ENCODE measurements around the gene CPEB4.

CPEB4 gene

DNA sequence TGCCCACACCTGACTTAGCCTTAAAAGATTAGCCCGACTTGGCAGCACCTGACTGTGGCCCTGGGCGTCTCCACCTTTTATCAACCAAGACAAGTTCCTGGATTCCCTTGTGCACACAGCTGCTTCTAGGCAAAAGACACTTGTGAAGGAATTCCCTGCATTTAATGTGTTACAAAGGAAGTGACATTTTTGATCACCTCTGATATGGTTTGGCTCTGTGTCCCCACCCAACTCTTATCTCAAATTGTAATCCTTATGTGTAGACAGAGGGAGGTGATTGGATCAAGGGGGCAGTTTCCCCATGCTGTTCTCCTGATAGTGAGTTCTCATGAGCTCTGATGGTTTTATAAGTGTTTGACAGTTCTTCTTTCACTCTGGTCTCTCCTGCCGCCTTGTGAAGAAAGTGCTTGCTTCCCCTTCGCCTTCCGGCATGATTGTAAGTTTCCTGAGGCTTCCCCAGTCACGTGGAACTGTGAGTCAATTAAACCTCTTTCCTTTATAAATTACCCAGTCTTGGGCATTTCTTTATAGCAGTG lies 2.6 kb upstream of the CPEB4 start:
- DNase-seq = no peak

DNA sequence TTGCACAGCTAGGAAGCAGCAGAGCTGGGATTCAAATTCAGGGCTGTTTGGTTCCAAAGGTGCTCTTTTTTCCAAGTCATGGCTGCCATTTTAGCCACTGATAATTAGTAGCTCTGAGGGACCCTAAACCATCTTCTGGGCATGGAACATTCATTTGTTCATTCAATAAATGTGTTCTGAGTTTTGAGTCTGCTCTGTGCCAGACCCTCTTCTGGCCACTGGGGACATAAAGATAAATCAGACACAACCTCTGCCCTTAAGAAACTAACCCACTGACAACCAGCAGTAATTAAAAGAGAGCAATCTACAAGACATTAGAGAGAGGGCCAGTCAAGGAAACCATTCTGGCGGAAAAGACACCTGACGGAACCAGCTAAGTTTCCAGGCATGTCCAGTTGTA lies 2.0 kb upstream of the CPEB4 start:
- no peak for DNase-seq

DNA sequence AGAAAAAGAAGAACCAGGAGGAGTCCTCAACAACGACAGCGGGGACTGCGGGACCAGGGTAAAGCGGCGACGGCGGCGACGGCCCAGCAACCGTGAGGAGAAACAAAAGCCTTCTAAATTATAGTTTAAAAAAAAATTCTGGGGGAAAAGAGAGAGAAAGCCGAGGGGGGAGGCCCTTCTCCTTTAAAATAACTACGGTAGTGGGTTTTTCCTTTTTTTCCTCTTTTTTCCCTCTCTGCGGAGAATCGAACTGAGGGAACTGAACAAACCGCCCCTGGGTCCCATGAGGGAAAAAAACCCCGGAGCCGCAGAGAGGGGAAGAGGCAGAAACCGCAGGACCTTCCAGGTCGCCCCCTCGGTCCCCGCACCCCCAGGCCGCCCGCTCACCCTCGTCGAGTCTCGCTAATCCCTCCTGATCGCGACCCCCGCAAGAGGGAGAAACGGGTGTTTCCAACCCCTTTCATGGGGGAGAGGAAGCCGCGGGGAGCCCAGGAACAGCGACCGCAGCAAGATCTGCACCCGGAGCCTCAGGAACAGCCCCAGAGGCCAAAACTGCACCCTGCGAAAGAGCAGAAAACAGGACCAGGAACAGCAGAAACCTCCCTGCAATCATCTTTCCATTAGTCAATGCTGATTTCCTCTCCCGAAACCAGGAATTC lies 453 bp downstream of the CPEB4 start:
- DNase-seq = no peak

DNA sequence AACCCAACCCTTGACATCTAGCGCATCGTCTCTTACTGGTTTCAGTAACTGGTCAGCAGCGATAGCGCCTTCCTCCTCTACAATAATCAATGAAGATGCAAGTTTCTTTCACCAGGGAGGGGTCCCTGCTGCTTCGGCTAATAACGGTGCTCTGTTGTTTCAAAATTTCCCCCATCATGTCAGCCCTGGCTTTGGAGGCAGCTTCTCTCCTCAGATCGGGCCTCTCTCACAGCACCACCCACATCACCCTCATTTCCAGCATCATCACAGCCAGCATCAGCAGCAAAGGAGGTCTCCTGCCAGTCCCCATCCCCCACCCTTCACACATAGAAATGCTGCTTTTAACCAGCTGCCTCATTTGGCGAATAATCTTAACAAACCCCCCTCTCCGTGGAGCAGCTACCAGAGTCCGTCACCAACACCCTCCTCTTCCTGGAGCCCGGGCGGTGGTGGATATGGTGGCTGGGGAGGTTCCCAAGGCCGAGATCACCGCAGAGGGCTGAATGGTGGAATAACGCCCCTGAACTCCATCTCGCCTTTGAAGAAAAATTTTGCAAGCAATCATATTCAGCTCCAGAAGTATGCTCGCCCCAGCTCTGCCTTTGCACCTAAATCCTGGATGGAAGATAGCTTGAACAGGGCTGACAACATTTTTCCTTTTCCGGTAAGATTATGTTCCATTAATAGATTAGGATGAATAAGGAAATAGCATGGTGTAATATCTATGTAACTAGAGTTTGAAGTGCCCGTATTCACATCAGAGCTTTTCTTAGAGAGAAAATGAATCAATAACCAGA lies 2.2 kb downstream of the CPEB4 start:
- peak; percentile 40 for DNase-seq

DNA sequence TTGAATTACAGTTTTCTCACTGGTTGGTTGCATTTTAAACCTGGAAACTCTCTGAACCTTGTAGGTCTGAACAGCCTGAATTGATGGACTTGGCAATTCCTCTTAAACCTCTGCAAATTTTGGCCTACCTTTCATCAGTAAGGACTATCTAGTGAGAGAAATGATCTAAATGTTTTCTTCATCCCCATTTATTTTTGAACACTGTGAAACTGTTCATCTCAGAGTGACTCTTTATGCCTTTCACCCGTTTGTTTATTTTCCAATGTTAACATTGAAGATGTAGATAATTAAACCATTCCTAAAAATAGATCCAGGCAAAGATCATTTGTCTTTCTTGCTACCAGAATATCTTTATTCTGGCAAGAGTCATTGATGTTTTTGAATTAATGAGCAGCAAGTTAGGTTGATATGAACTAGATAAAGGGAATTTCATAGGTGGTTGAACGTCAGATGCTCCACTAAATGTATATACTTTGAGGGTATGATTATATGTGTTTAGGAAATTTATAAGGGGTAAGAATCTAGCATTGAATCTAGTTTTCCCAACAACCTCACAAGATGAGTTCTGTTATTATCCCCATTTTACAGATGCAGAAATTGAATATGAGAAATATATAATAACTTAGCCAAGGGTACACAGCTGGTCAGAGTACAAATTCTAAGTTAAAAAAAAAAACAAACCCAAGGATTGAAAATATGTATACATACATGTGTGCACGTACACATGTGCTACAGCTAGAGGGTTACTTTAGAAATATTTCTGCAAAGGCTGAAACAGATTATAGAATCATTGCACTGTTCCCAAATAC lies 3.4 kb downstream of the CPEB4 start:
- no peak for DNase-seq

DNA sequence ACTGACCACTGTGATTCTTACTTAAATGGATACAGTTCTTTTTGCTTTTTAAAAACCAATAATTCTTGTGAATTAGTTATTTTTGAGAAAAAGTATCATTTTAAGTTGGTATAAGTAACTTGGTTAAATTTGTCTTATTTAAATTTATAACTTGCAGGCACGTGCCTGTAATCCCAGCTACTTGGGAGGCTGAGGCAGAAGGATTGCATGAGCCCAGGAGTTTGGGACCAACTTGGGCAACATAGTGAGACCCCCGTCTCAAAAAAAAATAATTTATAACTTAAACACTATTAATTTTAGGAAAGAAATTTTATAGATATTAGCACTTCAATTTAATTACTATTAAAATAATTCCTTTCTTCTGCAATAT lies 5.0 kb downstream of the CPEB4 start:
- DNase-seq = no peak

DNA sequence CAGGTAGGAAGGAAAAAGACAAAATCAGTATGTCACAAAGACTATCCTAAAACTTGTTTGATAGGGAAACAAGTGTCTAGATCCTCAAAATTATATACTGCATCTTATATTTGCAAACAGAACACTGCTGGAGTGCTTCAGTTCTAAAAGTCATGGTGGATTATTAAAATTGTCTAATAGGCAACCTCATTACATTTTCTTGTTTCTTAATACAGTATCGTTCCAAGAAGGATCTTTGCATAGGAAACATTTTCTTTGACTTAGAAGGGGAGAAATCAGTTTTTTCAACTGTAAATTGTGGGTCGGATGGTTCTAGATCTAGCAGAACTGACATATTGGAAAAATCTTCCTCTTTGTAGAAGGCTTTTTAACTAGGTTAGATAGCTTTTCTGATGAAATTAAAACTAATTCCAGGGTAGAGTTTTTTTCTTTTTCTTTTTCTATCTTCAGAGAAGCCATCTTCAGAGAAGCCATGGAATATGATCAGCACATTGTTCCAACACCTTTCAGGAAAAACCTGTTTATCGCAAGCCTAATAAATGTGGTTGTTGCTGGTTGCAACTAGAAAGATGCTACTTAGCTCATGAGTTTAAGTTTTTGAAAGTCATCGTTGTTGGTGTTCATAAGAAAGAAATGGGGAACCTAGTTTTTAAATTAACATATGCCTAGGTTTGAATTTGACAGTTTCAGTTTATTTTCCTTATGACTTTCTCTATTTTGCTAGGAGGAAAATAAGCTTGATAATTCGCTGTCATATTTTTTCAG lies 7.4 kb downstream of the CPEB4 start:
- no peak for DNase-seq

DNA sequence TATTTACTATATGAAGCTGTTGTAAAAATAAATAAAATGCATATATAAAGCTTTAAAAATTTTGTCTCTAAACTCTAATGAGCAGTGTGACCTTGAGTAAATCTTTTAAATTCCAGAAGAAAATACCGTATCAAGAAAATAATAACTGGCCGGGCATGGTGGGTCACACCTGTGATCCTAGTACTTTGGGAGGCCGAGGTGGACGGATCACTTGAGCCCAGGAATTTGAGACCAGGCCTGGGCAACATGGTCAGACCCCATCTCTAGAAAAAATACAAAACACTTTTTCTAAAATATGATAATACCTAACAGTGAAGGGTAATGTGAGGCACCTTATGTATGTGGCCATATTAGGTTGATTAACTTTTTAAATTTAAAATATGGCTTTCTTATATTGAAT lies 8.5 kb downstream of the CPEB4 start:
- DNase-seq = no peak

DNA sequence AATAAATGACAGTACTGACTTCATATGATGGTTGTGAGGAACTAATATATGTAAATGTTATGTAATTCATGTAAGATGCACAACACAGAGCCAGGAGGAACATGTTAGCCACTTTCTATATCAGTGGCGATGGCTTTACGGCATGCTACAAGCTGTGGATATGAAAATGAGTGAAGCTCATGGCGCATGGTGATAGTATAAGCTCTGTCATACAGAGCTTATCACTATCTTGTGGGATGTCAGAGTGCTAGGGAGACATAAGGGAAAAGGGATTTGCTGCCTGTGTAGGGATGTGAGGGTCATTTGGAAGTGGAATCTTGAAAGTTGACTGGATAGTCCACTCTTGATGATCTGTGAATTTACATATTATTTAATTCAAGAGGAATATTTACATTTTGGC lies 13.6 kb downstream of the CPEB4 start:
- no peak for DNase-seq

DNA sequence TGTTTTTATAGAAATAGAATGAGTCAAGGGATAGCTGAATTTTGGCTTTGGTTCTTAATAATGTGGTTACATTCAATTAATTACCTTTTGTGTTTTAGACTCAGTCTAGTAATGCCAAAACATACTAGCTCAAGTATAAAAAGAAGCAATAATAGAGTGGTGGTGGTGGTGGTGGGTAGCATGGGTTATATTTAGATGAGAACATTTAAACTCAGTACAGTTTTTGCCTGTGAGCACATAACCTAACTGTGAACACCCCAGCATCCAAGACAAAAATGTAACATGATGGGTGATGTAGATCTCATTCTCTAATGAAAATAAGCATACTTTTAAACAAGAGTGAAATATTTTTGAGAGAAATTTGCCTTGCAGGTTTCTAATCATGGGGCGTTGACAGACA lies 14.2 kb downstream of the CPEB4 start:
- no peak for DNase-seq

DNA sequence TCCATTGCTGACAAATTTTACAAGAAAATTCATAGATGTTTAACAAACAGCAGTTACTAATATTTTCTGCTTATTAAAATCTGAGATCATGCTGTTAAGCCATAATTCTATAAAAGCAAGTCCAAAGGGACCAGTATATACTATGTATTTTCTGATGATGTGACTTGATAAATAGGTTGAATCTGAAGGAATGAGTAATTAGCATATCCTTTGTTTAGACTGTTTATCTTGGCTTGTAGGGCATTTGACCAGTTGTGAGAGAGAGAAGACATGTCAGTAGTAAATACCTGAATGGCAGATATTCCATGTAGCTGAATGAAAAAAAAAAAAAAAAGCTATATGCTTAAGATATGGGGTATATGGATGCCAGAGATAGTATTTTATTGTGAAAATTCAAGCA lies 14.6 kb downstream of the CPEB4 start:
- DNase-seq = no peak

DNA sequence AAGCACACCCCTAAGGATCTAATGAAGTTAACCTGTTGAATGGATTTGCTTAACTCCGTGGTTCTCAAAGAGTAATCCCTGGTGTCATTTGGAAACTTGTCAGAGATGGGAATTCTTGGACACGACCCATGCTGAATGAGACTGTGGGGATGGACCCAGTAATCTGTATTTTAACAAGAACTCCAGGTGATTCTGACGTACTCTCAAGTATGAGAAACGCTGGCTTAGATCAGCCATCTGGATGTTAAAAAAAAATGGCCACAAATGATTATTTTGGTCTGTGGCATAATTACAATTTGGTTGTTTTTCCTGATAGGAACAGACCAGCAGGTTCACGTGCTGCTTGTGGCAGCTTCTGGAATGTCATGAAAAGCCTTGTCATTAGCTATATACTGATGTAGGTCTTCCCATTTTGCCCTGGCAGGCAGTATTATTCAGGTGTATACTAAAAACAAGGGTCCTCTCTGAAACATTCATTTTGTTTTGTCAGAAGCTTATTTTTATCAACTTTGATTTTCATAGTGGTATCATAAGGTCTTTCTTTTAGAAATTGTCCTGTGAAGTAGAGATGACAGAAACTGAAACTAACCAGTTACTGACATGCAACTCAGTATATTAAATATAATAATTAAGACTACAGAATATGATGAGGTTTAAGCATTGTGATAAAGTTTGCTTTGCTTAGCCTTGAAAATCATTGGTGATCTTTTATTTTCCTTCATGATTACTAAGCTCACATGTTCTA lies 15.4 kb downstream of the CPEB4 start:
- DNase-seq = no peak

DNA sequence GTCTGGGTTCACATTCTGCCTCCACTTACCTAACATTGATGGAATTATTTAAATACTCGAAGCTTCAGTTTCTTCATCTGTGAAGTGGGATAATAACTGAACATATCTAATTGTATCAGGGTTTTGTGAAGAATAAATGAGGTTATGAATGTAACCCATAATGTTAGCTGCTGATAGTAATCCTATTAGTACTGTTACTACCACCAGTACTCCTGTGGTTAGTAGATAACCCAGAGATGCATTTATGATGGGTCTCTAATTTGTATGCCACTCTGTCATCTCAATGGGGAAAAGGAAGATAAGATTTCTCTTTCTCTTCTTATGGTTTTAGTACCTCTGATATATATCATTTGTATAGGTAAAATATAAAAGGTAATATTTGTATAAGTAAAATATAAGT lies 16.0 kb downstream of the CPEB4 start:
- no peak for DNase-seq

DNA sequence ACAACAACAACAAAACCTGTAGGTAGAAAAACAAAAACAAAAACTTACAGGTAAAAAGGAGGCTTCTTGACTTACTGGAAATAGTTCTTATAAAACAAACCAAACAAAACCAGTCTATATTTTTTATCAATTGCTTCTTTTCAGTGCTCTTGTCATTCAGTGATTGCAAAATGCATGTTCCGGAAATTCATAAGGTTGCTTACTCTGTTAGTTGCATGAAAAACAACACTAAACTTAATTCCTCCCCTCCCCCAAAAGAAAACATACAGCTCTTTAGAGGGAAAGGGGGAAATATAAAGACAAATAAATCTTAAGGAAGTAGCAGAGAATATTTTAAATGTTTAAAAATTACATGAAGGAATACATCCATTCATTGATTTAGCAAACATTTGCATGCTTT lies 19.1 kb downstream of the CPEB4 start:
- no peak for DNase-seq

DNA sequence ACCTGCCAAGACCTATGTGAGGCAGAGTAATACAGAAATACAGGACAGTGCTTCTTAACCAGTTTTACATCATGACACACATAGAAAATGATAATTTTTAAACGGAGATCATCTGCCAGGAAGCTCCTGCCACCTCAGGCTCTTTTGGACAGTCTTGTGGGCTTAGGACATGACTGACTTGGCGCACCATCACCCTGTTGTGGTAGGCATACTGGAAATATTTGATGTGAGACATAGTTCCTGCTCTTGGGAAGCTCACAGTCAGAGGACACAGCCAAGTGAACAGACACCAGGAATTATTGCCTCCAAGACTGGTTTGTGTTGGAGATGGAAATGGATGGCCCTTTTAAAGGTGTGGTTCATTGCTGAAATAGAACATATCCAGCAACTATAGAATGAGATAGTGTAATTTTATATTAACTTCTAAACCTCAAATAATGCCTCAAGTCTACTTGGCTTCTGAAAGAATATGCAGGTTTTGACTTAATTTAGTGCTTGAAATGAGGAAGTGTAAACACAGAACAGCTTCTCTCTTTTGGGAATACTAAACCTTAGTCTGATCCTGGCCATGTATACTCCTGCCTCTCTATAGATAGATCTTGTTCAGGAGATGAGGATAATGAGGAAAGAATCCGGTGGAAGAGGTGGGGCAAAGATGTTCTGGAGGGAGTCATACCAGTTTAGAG lies 19.7 kb downstream of the CPEB4 start:
- no peak for DNase-seq

DNA sequence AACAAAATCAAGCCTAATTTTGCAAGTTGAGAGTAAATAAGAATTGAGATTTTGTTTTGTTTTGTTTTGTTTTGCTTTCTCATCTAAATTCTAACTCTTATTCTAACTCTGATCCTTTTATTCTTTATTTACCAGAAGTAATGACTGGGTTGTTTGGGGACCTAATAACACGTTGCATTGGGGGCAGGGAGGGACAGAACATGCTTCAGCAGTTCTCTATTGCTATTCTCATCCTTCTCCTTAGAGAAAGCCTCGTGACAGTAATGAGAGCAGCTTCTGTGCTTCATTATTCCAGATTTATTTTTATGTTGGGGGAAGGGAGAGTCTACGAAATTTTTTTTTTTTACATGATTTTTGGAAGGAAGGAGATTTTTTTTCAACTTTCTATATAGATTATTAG lies 21.1 kb downstream of the CPEB4 start:
- DNase-seq = no peak

DNA sequence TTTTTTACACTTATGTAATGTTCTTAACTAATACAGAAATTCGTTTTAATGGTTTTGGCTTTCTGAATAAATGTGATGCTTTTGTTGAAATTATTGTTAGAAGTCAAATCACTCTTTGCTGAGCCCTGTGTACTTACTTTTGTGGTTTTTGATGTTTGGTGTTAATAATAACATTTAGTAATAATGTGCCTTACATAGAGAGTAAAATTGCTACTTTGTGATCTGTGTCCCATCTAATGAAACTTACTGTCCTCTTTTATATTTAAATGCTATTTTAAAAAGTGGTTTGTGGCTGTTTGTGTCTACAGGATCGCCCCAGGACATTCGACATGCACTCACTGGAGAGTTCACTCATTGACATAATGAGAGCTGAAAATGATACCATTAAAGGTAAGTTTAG lies 22.1 kb downstream of the CPEB4 start:
- DNase-seq = no peak

DNA sequence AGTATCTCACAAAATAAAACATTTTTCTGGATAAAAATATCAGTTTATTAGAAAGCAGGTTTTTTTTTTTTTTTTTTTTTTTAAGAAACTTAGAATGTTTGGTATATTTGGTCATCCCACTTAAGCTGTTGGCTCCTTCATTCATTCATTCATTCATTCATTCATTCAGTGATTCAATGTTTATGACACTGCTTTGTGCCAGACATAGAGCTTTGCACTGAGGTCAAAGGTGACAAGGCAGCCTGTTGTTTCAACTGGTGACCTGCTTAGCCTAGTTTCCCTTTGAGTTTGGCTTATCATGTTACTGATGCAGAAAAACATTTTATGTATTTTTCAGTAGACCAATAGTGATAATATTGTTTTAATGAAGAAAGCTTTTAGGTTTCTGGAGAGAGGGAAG lies 23.5 kb downstream of the CPEB4 start:
- no peak for DNase-seq

DNA sequence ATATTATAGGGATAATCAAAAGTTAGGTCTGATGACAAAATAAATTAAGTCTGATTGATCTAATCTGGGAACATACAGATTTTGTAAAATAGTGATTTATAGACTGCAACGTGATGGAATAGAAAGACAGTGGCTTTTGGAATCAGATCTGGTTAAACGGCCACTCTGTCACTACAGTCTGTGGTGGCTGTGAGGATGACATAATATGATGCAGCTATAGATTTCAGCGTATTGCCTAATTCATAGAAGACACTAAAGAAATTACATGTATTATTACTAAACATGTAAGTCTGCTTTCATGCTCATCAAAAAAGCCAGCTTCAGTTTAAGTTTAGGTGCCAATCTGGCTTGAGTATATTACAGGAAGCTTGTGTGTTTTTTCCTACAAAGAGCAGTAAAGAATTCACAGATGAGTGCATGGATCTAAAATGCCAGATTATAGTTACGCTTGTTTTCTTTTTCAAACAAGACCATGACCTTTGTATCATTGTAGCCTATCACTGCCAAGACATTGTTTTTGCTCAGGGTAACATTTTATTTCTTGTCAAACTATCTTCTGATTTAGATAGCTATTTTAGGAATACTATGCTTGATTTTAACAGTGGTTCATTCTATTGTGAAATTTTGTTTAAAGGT lies 25.7 kb downstream of the CPEB4 start:
- no peak for DNase-seq

DNA sequence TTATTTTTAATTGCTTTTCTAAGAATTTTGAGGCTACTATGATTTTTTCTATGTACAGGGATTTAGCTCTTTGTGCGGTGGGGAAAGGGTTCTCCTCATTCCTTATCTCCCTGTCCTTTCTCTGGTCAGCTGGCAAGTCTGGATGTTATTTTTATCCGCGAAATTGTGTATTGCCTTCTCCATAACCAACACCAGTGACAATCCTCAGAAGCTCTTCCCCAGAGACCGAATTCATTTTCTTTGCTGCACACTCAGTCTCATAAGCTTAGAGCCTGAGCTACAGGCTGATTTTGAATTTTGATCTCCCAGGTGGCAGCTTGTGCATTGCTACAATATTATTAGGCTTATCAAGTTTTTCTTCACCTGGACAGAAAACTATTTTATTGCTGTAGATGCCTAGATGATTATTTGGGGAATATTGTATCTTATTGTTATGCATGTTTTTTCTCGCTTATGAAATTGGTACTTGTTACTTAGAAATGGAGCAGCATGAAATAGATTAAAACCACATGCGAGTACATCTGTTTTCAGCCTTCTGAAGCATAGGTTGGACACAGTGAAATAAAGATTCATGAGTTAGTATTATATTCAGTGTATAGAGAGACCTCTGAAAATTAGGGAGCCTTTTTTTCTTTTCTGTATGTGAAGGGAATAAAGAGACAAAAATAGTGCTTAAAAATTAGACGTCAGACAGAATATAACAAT lies 27.3 kb downstream of the CPEB4 start:
- DNase-seq = no peak
